A549 (cell line): ENCODE data around the gene MARCHF9. TPM values are rescaled to one million over a fixed set of nuclear protein-coding genes. Genes with fewer than 3 reads are reported as not detected.

ENCODE experiments used
- ATAC-seq, 2 experiments: fragments of 200-7000 bp in 1 of 2; fragments of >200 bp in 1 of 2; cut with Nextera tagmentation in 1 of 2; cut with Tn5 transposase in 1 of 2; 3 replicates each; pipeline versions ENCODE4 v1.8.0 to v1.9.1; 2018 to 2020; ENCODE audit warnings: mild to moderate bottlenecking in 1 of 2, moderate library complexity in 1 of 2
- CTCF ChIA-PET: fragments of 300-600 bp; sonication (Branson Sonifier 250); formaldehyde crosslinking; extraction: SDS; loops from one replicate; lab custom pipeline; 2021; ENCODE audit warnings: antibody characterized with exemption, inconsistent platforms; lab: Yijun Ruan, JAX
- POLR2A ChIA-PET: fragments of 350-600 bp; formaldehyde crosslinking; extraction: SDS; loops from one replicate; lab custom pipeline; 2021; ENCODE audit warnings: antibody characterized with exemption, inconsistent platforms; lab: Yijun Ruan, JAX
- DNase-seq, 2 experiments: peaks; one replicate each; pipeline versions ENCODE4 v3.0.0 to v3.0.0-alpha.2; 2011 to 2016; ENCODE audit warnings: low read depth in 1 of 2, low spot score in 1 of 2
- FAIRE-seq: peaks from 2 replicates; lab custom pipeline; 2011; peaks lifted over from hg19 to GRCh38; lab: Jason Lieb, UNC
- H3K27ac ChIP-seq, 2 experiments: fragments of >200 bp; sonication (Bioruptor Twin); formaldehyde crosslinking; 3 replicates each; pipeline ENCODE4 v1.5.1; 2016 to 2017
- H3K4me1 ChIP-seq: fragments of >200 bp; sonication (Bioruptor Twin); formaldehyde crosslinking; 3 replicates; pipeline ENCODE4 v1.6.1; 2016
- H3K4me2 ChIP-seq: fragments of >200 bp; sonication (Bioruptor Twin); formaldehyde crosslinking; 3 replicates; pipeline ENCODE4 v1.6.1; 2016
- H3K4me3 ChIP-seq: fragments of >200 bp; sonication (Bioruptor Twin); formaldehyde crosslinking; 3 replicates; pipeline ENCODE4 v1.5.1; 2016
- H3K9me3 ChIP-seq: fragments of >200 bp; sonication (Bioruptor Twin); formaldehyde crosslinking; 3 replicates; pipeline ENCODE4 v1.6.1; 2016
- ATOH8 ChIP-seq: fragments of 250-450 bp; sonication (Bioruptor Pico); IDR thresholded peaks from 2 replicates; pipeline ENCODE4 v1.5.0; 2020; ENCODE audit warnings: low read depth, mild to moderate bottlenecking, moderate library complexity
- BHLHE40 ChIP-seq: IDR thresholded peaks from 2 replicates; pipeline ENCODE4 v1.6.1; 2012; ENCODE audit warnings: low read depth, low read length, inconsistent platforms
- CTCF ChIP-seq: fragments of >200 bp; sonication (Bioruptor Twin); formaldehyde crosslinking; IDR thresholded peaks from 3 replicates; pipeline ENCODE4 v1.5.1; 2016
- E2F6 ChIP-seq: IDR thresholded peaks from 2 replicates; pipeline ENCODE4 v1.6.1; 2012; ENCODE audit warnings: low read depth, borderline replicate concordance
- EHMT2 ChIP-seq: fragments of 200-600 bp; sonication (generic); IDR thresholded peaks from 2 replicates; pipeline ENCODE4 v1.6.1; 2016; ENCODE audit warnings: antibody characterized with exemption, low read depth, mild to moderate bottlenecking, moderate library complexity
- ESRRA ChIP-seq: fragments of 150-350 bp; IDR thresholded peaks from 2 replicates; pipeline ENCODE4 v1.6.1; 2014; ENCODE audit warnings: mild to moderate bottlenecking, low read length, borderline replicate concordance
- FOSB ChIP-seq: fragments of 250-450 bp; sonication (Bioruptor Pico); IDR thresholded peaks from 2 replicates; pipeline ENCODE4 v1.5.0; 2020; ENCODE audit warnings: mild to moderate bottlenecking, moderate library complexity
- HOXA7 ChIP-seq: fragments of 250-450 bp; sonication (Bioruptor Pico); IDR thresholded peaks from 2 replicates; pipeline ENCODE4 v1.5.0; 2020; ENCODE audit warnings: mild to moderate bottlenecking, moderate library complexity
- HOXB13 ChIP-seq: fragments of 250-450 bp; sonication (Bioruptor Pico); IDR thresholded peaks from 2 replicates; pipeline ENCODE4 v1.5.0; 2020; ENCODE audit warnings: low read depth, mild to moderate bottlenecking, moderate library complexity
- HOXB5 ChIP-seq: fragments of 250-450 bp; sonication (Bioruptor Pico); IDR thresholded peaks from 2 replicates; pipeline ENCODE4 v1.5.0; 2020; ENCODE audit warnings: mild to moderate bottlenecking, moderate library complexity
- KDM1A ChIP-seq: fragments of 200-600 bp; sonication (generic); IDR thresholded peaks from 2 replicates; pipeline ENCODE4 v1.6.1; 2016; ENCODE audit warnings: low read depth, mild to moderate bottlenecking
- MAZ ChIP-seq: fragments of 150-350 bp; IDR thresholded peaks from 2 replicates; pipeline ENCODE4 v1.6.1; 2014; ENCODE audit warnings: antibody characterized with exemption, low read depth, low read length, borderline replicate concordance
- MYC ChIP-seq: IDR thresholded peaks from 2 replicates; pipeline ENCODE4 v1.6.1; 2012; ENCODE audit warnings: mild to moderate bottlenecking, inconsistent platforms, low read length, improper control_type of control experiment, borderline replicate concordance
- NPAS2 ChIP-seq: fragments of 250-450 bp; sonication (Bioruptor Pico); IDR thresholded peaks from 2 replicates; pipeline ENCODE4 v1.8.0; 2022; ENCODE audit warnings: mild to moderate bottlenecking, moderate library complexity, borderline replicate concordance
- PBX3 ChIP-seq: IDR thresholded peaks from 2 replicates; pipeline ENCODE4 v1.6.1; 2012
- PHF8 ChIP-seq: fragments of 200-600 bp; sonication (generic); IDR thresholded peaks from 2 replicates; pipeline ENCODE4 v1.6.1; 2016; ENCODE audit warnings: low read depth, mild to moderate bottlenecking, antibody characterized with exemption, moderate library complexity, borderline replicate concordance
- POLR2AphosphoS2 ChIP-seq: conservative IDR thresholded peaks from 2 replicates; pipeline ENCODE4 v1.6.1; 2012; ENCODE audit warnings: low read length, improper control_type of control experiment, inconsistent platforms
- TFCP2L1 ChIP-seq: fragments of 250-450 bp; sonication (Bioruptor Pico); IDR thresholded peaks from 2 replicates; pipeline ENCODE4 v1.5.0; 2021; ENCODE audit warnings: mild to moderate bottlenecking
- ZC3H11A ChIP-seq: fragments of 450-650 bp; IDR thresholded peaks from 2 replicates; pipeline ENCODE4 v1.6.1; 2014; ENCODE audit warnings: antibody characterized with exemption, mild to moderate bottlenecking
- WGBS: methylation state at CpG from one replicate; pipeline ENCODE4 v1.1.6; 2017; ENCODE audit errors: missing lambda C conversion rate; 5-methylcytosine and 5-hydroxymethylcytosine counted together
- polyA plus RNA-seq, 4 experiments: library from polyadenylated mRNA; depleted of rRNA in 3 of 4; stranded (reverse); fragments of >200 nt; fragmentation: RNase III in 1 of 4; extraction: RNeasy Plus Mini Kit Qiagen cat#74134 plus additional on column Dnase treatment in 1 of 4; gene quantifications; 2 replicates in 3 of 4; 3 replicates in 1 of 4; pipeline ENCODE4 v1.2.3, GENCODE V29; 2011 to 2017
- TF ChIP-seq, protein P1 (sequence below): fragments of 450-650 bp; IDR thresholded peaks from 2 replicates; pipeline ENCODE4 v1.6.1; 2014; ENCODE audit warnings: antibody characterized with exemption
- TF ChIP-seq, protein P2 (sequence below): fragments of 200-600 bp; sonication (generic); IDR thresholded peaks from 2 replicates; pipeline ENCODE4 v1.6.1; 2016; ENCODE audit warnings: antibody characterized with exemption, mild to moderate bottlenecking, moderate library complexity
- TF ChIP-seq, protein P3 (sequence below): fragments of 250-450 bp; sonication (Bioruptor Pico); IDR thresholded peaks from 2 replicates; pipeline ENCODE4 v1.5.0; 2021; ENCODE audit warnings: mild to moderate bottlenecking, moderate library complexity, borderline replicate concordance

The MARCHF9 gene
- polyA plus RNA-seq, 2 of the 4 experiments (the other 2 are of a cell fraction) = 6.8 to 7.2 TPM

GRCh38 chr12:57726151-57726883 lies 28.6 kb upstream of the MARCHF9 start (continued):
- TF ChIP-seq PHF8 = peak; percentile 86; the same call in 1 of the 2 replicates
- peak; percentile 65; the same call in 1 of the 2 replicates for TF ChIP-seq MYC
- TF ChIP-seq, protein P1, sequence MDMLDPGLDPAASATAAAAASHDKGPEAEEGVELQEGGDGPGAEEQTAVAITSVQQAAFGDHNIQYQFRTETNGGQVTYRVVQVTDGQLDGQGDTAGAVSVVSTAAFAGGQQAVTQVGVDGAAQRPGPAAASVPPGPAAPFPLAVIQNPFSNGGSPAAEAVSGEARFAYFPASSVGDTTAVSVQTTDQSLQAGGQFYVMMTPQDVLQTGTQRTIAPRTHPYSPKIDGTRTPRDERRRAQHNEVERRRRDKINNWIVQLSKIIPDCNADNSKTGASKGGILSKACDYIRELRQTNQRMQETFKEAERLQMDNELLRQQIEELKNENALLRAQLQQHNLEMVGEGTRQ = peak; percentile 34; the same call in 1 of the 2 replicates

- WGBS = 84% methylated on average over 64 of the region's 76 CpGs
- Histone ChIP-seq H3K27ac (peak overlapping the region; percentile 97 to 98), H3K4me2 (peak overlapping the region; percentile 99), H3K9me3 (no peaks in the 10 kb centered on the region), H3K4me3 (peak overlapping the region; percentile 96), H3K4me1 (peaks cover 18% of the 10 kb centered on the region)
- ATAC-seq (peak; percentile 20 to 35), DNase-seq (no peak), FAIRE-seq (no peak)
- POLR2A ChIA-PET = interaction anchor here (1.4 to 1.9 kb wide), 4 partner anchors 8 to 34 kb away, joined by 3 to 14 read pairs (median 4); partner anchors contain the start of gene CDK4
- CTCF ChIA-PET = interaction anchor here (0.6 to 13.8 kb wide), 16 partner anchors 10 to 545 kb away, joined by 3 to 242 read pairs (median 7); partner anchors contain the start of genes AGAP2, DTX3, OS9 and TSPAN31
- TF ChIP-seq E2F6 (peak; percentile 87), BHLHE40 (no peak), MAZ (no peak), ATOH8 (CRISPR knock-in tag) (no peak), HOXB13 (CRISPR knock-in tag) (peak; percentile 5; the same call in 1 of the 2 replicates), PHF8 (no peak), EHMT2 (no peak), HOXA7 (CRISPR knock-in tag) (no peak), ZC3H11A (no peak), ESRRA (no peak), POLR2AphosphoS2 (no peak), NPAS2 (CRISPR knock-in tag) (no peak), PBX3 (no peak), KDM1A (no peak), FOSB (no peak), TFCP2L1 (CRISPR knock-in tag) (peak; percentile 55; the same call in 1 of the 2 replicates), HOXB5 (no peak), CTCF (no peak; the same call in 2 of the 3 replicates)
- TF ChIP-seq, protein P2, sequence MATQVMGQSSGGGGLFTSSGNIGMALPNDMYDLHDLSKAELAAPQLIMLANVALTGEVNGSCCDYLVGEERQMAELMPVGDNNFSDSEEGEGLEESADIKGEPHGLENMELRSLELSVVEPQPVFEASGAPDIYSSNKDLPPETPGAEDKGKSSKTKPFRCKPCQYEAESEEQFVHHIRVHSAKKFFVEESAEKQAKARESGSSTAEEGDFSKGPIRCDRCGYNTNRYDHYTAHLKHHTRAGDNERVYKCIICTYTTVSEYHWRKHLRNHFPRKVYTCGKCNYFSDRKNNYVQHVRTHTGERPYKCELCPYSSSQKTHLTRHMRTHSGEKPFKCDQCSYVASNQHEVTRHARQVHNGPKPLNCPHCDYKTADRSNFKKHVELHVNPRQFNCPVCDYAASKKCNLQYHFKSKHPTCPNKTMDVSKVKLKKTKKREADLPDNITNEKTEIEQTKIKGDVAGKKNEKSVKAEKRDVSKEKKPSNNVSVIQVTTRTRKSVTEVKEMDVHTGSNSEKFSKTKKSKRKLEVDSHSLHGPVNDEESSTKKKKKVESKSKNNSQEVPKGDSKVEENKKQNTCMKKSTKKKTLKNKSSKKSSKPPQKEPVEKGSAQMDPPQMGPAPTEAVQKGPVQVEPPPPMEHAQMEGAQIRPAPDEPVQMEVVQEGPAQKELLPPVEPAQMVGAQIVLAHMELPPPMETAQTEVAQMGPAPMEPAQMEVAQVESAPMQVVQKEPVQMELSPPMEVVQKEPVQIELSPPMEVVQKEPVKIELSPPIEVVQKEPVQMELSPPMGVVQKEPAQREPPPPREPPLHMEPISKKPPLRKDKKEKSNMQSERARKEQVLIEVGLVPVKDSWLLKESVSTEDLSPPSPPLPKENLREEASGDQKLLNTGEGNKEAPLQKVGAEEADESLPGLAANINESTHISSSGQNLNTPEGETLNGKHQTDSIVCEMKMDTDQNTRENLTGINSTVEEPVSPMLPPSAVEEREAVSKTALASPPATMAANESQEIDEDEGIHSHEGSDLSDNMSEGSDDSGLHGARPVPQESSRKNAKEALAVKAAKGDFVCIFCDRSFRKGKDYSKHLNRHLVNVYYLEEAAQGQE = peak; percentile 73
- TF ChIP-seq, protein P3, sequence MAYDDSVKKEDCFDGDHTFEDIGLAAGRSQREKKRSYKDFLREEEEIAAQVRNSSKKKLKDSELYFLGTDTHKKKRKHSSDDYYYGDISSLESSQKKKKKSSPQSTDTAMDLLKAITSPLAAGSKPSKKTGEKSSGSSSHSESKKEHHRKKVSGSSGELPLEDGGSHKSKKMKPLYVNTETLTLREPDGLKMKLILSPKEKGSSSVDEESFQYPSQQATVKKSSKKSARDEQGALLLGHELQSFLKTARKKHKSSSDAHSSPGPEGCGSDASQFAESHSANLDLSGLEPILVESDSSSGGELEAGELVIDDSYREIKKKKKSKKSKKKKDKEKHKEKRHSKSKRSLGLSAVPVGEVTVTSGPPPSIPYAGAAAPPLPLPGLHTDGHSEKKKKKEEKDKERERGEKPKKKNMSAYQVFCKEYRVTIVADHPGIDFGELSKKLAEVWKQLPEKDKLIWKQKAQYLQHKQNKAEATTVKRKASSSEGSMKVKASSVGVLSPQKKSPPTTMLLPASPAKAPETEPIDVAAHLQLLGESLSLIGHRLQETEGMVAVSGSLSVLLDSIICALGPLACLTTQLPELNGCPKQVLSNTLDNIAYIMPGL (CRISPR knock-in tag) = no peak
These were observed 27.8 kb upstream of the MARCHF9 start for GRCh38 chr12:57726884-57727757.
